PC-9 (cell line): ENCODE measurements around the gene CAV1.

Source experiments
- CTCF ChIP-seq: fragments of 200-600 bp; sonication (generic); conservative IDR thresholded peaks from 2 replicates; pipeline ENCODE4 v1.6.1; 2017; ENCODE audit warnings: mixed run types, antibody characterized with exemption, mild to moderate bottlenecking, moderate library complexity
- EZH2 ChIP-seq: fragments of 200-600 bp; sonication (generic); IDR thresholded peaks from 2 replicates; pipeline ENCODE4 v1.8.0; 2017; ENCODE audit warnings: antibody characterized with exemption, low read depth

- TF ChIP-seq CTCF = no peak
- TF ChIP-seq EZH2 = no peak
Observed at GRCh38 chr7:116527521-116527920, 2.7 kb downstream of the CAV1 start.
